22Rv1 (cell line): ENCODE data around the gene CNTN4.

Experiments used
- ZFX ChIP-seq: fragments of 450-650 bp; IDR thresholded peaks from 2 replicates; pipeline ENCODE4 v1.6.1; 2017; ENCODE audit warnings: antibody characterized with exemption, borderline replicate concordance
- TF ChIP-seq, protein P1 (sequence below): fragments of 450-650 bp; IDR thresholded peaks from 2 replicates; pipeline ENCODE4 v1.5.1; 2017; ENCODE audit warnings: mild to moderate bottlenecking

DNA sequence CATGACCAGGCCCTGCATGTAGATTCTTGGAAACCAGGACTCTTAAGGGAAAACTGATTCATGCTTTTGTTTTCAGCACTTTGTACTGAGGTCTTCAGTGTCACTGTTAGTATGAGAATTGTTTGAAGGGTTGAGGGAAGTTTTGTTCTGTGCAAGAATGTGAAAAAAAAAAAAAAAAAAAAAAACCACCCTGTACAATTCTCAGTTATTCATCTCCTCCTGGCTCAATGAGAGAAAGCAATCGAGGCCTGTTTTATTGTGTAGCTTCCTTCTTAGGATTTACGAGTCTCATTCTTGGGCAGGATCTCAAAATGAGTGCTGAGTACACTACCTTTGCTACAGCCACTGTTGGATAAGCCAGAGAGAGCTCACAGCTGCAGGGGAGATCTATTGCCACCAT is 469.5 kb downstream of the CNTN4 start:
- TF ChIP-seq, protein P1, sequence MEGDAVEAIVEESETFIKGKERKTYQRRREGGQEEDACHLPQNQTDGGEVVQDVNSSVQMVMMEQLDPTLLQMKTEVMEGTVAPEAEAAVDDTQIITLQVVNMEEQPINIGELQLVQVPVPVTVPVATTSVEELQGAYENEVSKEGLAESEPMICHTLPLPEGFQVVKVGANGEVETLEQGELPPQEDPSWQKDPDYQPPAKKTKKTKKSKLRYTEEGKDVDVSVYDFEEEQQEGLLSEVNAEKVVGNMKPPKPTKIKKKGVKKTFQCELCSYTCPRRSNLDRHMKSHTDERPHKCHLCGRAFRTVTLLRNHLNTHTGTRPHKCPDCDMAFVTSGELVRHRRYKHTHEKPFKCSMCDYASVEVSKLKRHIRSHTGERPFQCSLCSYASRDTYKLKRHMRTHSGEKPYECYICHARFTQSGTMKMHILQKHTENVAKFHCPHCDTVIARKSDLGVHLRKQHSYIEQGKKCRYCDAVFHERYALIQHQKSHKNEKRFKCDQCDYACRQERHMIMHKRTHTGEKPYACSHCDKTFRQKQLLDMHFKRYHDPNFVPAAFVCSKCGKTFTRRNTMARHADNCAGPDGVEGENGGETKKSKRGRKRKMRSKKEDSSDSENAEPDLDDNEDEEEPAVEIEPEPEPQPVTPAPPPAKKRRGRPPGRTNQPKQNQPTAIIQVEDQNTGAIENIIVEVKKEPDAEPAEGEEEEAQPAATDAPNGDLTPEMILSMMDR: no peak
- no peak for TF ChIP-seq ZFX
